GM19351 (cell line): ENCODE results near the gene AADAT.
"Not testable (repeated sequence)": the region's sequence is repeated elsewhere in the genome, so short reads cannot be mapped to it uniquely, and the experiment has no call there.

Experiments
- ATAC-seq: cut with Tn5 transposase; IDR thresholded peaks from one replicate; pipeline ENCODE4 v1.9.1; 2021; ENCODE audit warnings: mild to moderate bottlenecking, moderate library complexity; ENCODE audit not compliant: unreplicated experiment

AADAT gene

GRCh38 chr4:170089668-170090351 is at the start of gene AADAT:
TSS of gene AADAT (minus strand) at chr4:170089956. CDS start at chr4:170089690, 266 bp downstream.
- peak; percentile 63 for ATAC-seq

- ATAC-seq: peak; percentile 97
Measured at GRCh38 chr4:170138580-170139194, 48.9 kb upstream of the AADAT start.

- no peak for ATAC-seq
Measured at GRCh38 chr4:170137927-170138326, 48.2 kb upstream of the AADAT start.

- ATAC-seq: no peak
Measured at GRCh38 chr4:170137466-170137865, 47.7 kb upstream of the AADAT start.

GRCh38 chr4:170134821-170135220 is 45.1 kb upstream of the AADAT start:
- no peak for ATAC-seq

- no peak for ATAC-seq
Measured at GRCh38 chr4:170128219-170128804, 38.6 kb upstream of the AADAT start.

- no peak for ATAC-seq
Measured at GRCh38 chr4:170127758-170128157, 38.0 kb upstream of the AADAT start.

- no peak for ATAC-seq
Measured at GRCh38 chr4:170124406-170124805, 34.6 kb upstream of the AADAT start.

GRCh38 chr4:170122252-170122651 is 32.5 kb upstream of the AADAT start:
- no peak for ATAC-seq

GRCh38 chr4:170114636-170115035 is 24.9 kb upstream of the AADAT start:
- no peak for ATAC-seq

GRCh38 chr4:170114183-170114582 is 24.4 kb upstream of the AADAT start:
- ATAC-seq: not testable (repeated sequence)

- ATAC-seq: no peak
Measured at GRCh38 chr4:170111546-170111945, 21.8 kb upstream of the AADAT start.

GRCh38 chr4:170111085-170111484 is 21.3 kb upstream of the AADAT start:
- ATAC-seq: no peak

GRCh38 chr4:170110285-170110672 is 20.5 kb upstream of the AADAT start:
- no peak for ATAC-seq

GRCh38 chr4:170109586-170110284 is 20.0 kb upstream of the AADAT start:
- ATAC-seq: no peak

GRCh38 chr4:170106900-170107299 is 17.1 kb upstream of the AADAT start:
- no peak for ATAC-seq

- no peak for ATAC-seq
Measured at GRCh38 chr4:170102426-170102825, 12.7 kb upstream of the AADAT start.

- ATAC-seq: not testable (repeated sequence)
Measured at GRCh38 chr4:170098171-170098570, 8.4 kb upstream of the AADAT start.

GRCh38 chr4:170097681-170098080 is 7.9 kb upstream of the AADAT start:
- ATAC-seq: no peak

GRCh38 chr4:170093973-170094535 is 4.3 kb upstream of the AADAT start:
- ATAC-seq: no peak

GRCh38 chr4:170091069-170091696 is 1.4 kb upstream of the AADAT start:
- ATAC-seq: no peak
